Liver (tissue), 9 donors: ENCODE data around the gene NKD2. TPM values are rescaled to one million over a fixed set of nuclear protein-coding genes. Genes with fewer than 3 reads are reported as not detected.

Experiments used
- DNase-seq: peaks from one replicate; pipeline ENCODE4 v3.0.0-alpha.2; 2017; ENCODE audit warnings: low spot score
- H3K27ac ChIP-seq, 2 donors: one replicate each; pipeline ENCODE4 v1.7.0; 2013; ENCODE audit warnings: inconsistent platforms in 2 of 2, low read length in 2 of 2, control low read depth in 1 of 2, low read depth in 1 of 2, mild to moderate bottlenecking in 1 of 2
- H3K27me3 ChIP-seq, 4 donors: one replicate each; pipeline versions ENCODE4 v1.6.1 to v1.7.0; 2013; ENCODE audit warnings: low read length in 3 of 4, inconsistent platforms in 1 of 4, mild to moderate bottlenecking in 1 of 4, moderate library complexity in 1 of 4; ENCODE audit not compliant: control insufficient read depth in 4 of 4, insufficient read depth in 4 of 4
- H3K36me3 ChIP-seq, 4 donors: one replicate each; pipeline versions ENCODE4 v1.6.1 to v1.7.0; 2013; ENCODE audit warnings: low read length in 3 of 4, mild to moderate bottlenecking in 3 of 4, low read depth in 1 of 4, moderate library complexity in 1 of 4; ENCODE audit not compliant: control insufficient read depth in 4 of 4, insufficient read depth in 3 of 4
- H3K4me1 ChIP-seq, 4 donors: one replicate each; pipeline versions ENCODE4 v1.6.1 to v1.7.0; 2013; ENCODE audit warnings: low read length in 3 of 4, mild to moderate bottlenecking in 3 of 4, moderate library complexity in 1 of 4; ENCODE audit not compliant: control insufficient read depth in 4 of 4, insufficient read depth in 4 of 4
- H3K4me3 ChIP-seq, 3 donors: one replicate each; pipeline versions ENCODE4 v1.6.1 to v1.7.0; 2013; ENCODE audit warnings: low read length in 3 of 3, control low read depth in 1 of 3, low read depth in 1 of 3, mild to moderate bottlenecking in 1 of 3
- H3K9ac ChIP-seq, 2 donors: one replicate each; pipeline ENCODE4 v1.7.0; 2013; ENCODE audit warnings: low read length in 2 of 2, mild to moderate bottlenecking in 2 of 2, moderate library complexity in 2 of 2, control low read depth in 1 of 2, low read depth in 1 of 2
- H3K9me3 ChIP-seq, 4 donors: one replicate each; pipeline versions ENCODE4 v1.6.1 to v1.7.0; 2013; ENCODE audit warnings: low read length in 3 of 4; ENCODE audit not compliant: control insufficient read depth in 4 of 4
- FOXA1 ChIP-seq: IDR thresholded peaks from 2 replicates; pipeline ENCODE4 v1.6.1; 2016; ENCODE audit warnings: antibody characterized with exemption
- FOXA2 ChIP-seq: IDR thresholded peaks from 2 replicates; pipeline ENCODE4 v1.6.1; 2016; ENCODE audit warnings: antibody characterized with exemption
- GABPA ChIP-seq, 2 donors: IDR thresholded peaks in 1 of 2; conservative IDR thresholded peaks in 1 of 2; 2 replicates each; pipeline ENCODE4 v1.6.1; 2016; ENCODE audit warnings: antibody characterized with exemption in 2 of 2, mild to moderate bottlenecking in 1 of 2, moderate library complexity in 1 of 2
- HNF4A ChIP-seq, 2 donors: conservative IDR thresholded peaks; 2 replicates each; pipeline ENCODE4 v1.6.1; 2016; ENCODE audit warnings: antibody characterized with exemption in 2 of 2, mild to moderate bottlenecking in 2 of 2
- JUND ChIP-seq, 2 donors: IDR thresholded peaks; 2 replicates each; pipeline ENCODE4 v1.6.1; 2016; ENCODE audit warnings: antibody characterized with exemption in 2 of 2
- RAD21 ChIP-seq, 2 donors: IDR thresholded peaks; 2 replicates each; pipeline ENCODE4 v1.6.1; 2016; ENCODE audit warnings: antibody characterized with exemption in 2 of 2, mild to moderate bottlenecking in 2 of 2
- SP1 ChIP-seq: IDR thresholded peaks from 2 replicates; pipeline ENCODE4 v1.6.1; 2018; ENCODE audit warnings: antibody characterized with exemption, mild to moderate bottlenecking
- YY1 ChIP-seq: IDR thresholded peaks from 2 replicates; pipeline ENCODE4 v1.6.1; 2016; ENCODE audit warnings: antibody characterized with exemption, mild to moderate bottlenecking
- WGBS: extraction: QIAGEN DNeasy Blood & Tissue Kit; methylation state at CpG from one replicate; pipeline ENCODE4 v1.1.7; 2013; 5-methylcytosine and 5-hydroxymethylcytosine counted together
- polyA plus RNA-seq, 2 donors: library from polyadenylated mRNA; stranded (reverse) in 1 of 2; unstranded in 1 of 2; fragments of 200-250 nt in 1 of 2; fragments of >200 nt in 1 of 2; fragmentation: Nextera tagmentation in 1 of 2; extraction: Ambion mirVana in 1 of 2; gene quantifications; one replicate each; pipeline versions ENCODE4 v1.2.1 to v1.2.3, GENCODE V29; 2013 to 2015
- total RNA-seq, 2 donors: library from RNA; depleted of rRNA; stranded (reverse); fragments of >200 nt; gene quantifications; one replicate each; pipeline ENCODE4 v1.2.3, GENCODE V29; 2014
- TF ChIP-seq, protein P1 (sequence below): IDR thresholded peaks from 2 replicates; pipeline ENCODE4 v1.6.1; 2016; ENCODE audit warnings: antibody characterized with exemption
- TF ChIP-seq, protein P2 (sequence below): IDR thresholded peaks from 2 replicates; pipeline ENCODE4 v1.6.1; 2016; ENCODE audit warnings: antibody characterized with exemption
- TF ChIP-seq, protein P3 (sequence below): IDR thresholded peaks from 2 replicates; pipeline ENCODE4 v1.6.1; 2016; ENCODE audit warnings: antibody characterized with exemption
- donor health status: healthy.
- donor health status: healthy.
- donor health status: healthy.
- donor health status: healthy.
- donor health status: healthy.

The NKD2 gene
- total and polyA plus RNA-seq, 4 donors, result 0.09 to 1.3 (median 0.42) TPM

DNA sequence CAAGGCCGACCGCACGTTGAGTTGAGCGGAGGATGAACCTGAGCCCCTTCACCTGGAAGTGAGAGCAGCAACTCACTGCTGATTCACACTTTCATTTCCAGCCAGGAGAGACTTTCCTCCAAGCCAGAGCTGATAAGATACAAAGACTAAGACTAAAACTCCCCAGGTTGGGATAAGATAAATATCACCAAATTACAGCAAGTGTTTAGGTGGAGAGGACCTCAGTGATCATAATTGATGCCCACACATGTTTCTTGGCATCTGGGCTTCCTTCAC is 6.4 kb upstream of the NKD2 start:
- no peak for TF ChIP-seq GABPA (IDR thresholded peaks at IDR 0.05 in 1 of 2, conservative IDR thresholded peaks at IDR 0.05 in 1 of 2)
- Histone ChIP-seq H3K4me1 (peaks cover 0 to 12% (median 6%) of the 10 kb centered on the region in 4 donors), H3K27me3 (no peaks in the 10 kb centered on the region), H3K9ac (no peak overlapping the region), H3K9me3 (no peaks in the 10 kb centered on the region), H3K4me3 (no peak overlapping the region), H3K27ac (no peak overlapping the region), H3K36me3 (no peaks in the 10 kb centered on the region)
- DNase-seq, result no peak
- 85% methylated on average over 4 of the region's 4 CpGs for WGBS

DNA sequence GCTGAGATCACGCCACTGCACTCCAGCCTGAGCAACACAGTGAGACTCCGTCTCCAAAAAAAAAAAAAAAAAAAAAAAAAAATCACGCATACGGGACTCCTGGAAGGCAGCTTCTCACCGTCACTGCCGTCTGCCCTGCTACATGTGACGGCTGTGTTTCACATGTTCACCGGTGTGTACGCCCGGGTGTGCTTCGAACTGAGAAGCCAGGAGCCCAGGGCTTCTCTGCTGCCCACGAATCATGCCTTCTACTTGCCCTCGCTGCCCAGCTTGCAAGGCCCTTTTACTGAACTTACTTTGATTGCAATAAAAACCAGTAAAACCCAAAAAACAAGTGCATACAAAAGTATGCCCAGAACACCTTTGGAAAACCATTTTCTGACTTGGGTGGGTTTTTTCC is 5.8 kb upstream of the NKD2 start:
- H3K9ac ChIP-seq, result no peak overlapping the region
- no peak for TF ChIP-seq JUND (IDR thresholded peaks at IDR 0.05)
- no peak for TF ChIP-seq FOXA1
- H3K27me3 ChIP-seq, result no peaks in the 10 kb centered on the region
- H3K4me3 ChIP-seq, result no peak overlapping the region
- no peak overlapping the region for H3K27ac ChIP-seq
- H3K9me3 ChIP-seq, result no peaks in the 10 kb centered on the region
- peaks cover 0 to 12% (median 6%) of the 10 kb centered on the region in 4 donors for H3K4me1 ChIP-seq
- DNase-seq, result no peak
- WGBS, result 92% methylated on average over 13 of the region's 13 CpGs
- H3K36me3 ChIP-seq, result no peaks in the 10 kb centered on the region

DNA sequence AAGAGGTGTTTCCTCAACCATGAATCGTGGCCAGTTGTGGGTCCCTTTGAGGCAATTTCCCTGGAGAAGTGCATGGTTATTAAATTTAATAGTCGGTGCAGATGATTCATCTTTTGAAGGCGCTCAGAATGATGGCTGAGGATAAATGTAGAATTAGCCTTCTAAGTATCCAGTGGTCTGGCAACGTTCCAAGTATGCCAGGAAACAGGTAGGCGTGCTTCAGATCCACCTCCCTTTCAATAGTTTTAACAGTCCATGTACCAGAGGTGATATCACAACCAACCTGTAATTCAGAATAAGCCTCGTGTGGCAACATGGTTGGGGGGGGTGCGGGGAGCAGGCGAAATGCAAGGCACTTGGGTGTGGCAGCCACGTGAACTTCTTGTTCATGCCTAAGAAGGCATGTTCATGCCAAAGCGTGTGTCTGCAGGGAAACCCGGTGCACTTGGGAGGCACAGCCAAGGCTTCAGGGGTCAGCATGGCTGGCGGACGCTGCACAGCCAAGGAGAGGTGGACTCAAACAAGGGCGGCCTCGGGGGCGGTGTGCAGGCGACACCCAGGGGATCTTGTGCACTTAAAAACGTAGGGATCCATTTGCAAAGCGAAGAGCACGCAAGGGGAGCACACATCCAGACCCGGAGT is 5.2 kb upstream of the NKD2 start:
- H3K9ac ChIP-seq, result no peak overlapping the region
- no peaks in the 10 kb centered on the region for H3K9me3 ChIP-seq
- no peaks in the 10 kb centered on the region for H3K27me3 ChIP-seq
- DNase-seq, result no peak
- no peak overlapping the region for H3K27ac ChIP-seq
- WGBS, result 71% methylated on average over 21 of the region's 21 CpGs
- no peaks in the 10 kb centered on the region for H3K36me3 ChIP-seq
- TF ChIP-seq GABPA (IDR thresholded peaks at IDR 0.05 in 1 of 2, conservative IDR thresholded peaks at IDR 0.05 in 1 of 2), result no peak
- TF ChIP-seq, protein P1, sequence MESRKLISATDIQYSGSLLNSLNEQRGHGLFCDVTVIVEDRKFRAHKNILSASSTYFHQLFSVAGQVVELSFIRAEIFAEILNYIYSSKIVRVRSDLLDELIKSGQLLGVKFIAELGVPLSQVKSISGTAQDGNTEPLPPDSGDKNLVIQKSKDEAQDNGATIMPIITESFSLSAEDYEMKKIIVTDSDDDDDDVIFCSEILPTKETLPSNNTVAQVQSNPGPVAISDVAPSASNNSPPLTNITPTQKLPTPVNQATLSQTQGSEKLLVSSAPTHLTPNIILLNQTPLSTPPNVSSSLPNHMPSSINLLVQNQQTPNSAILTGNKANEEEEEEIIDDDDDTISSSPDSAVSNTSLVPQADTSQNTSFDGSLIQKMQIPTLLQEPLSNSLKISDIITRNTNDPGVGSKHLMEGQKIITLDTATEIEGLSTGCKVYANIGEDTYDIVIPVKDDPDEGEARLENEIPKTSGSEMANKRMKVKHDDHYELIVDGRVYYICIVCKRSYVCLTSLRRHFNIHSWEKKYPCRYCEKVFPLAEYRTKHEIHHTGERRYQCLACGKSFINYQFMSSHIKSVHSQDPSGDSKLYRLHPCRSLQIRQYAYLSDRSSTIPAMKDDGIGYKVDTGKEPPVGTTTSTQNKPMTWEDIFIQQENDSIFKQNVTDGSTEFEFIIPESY, result no peak
- TF ChIP-seq YY1, result no peak
- no peak for TF ChIP-seq RAD21 (IDR thresholded peaks at IDR 0.05)
- TF ChIP-seq, protein P2, sequence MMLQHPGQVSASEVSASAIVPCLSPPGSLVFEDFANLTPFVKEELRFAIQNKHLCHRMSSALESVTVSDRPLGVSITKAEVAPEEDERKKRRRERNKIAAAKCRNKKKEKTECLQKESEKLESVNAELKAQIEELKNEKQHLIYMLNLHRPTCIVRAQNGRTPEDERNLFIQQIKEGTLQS, result no peak
- TF ChIP-seq, protein P3, sequence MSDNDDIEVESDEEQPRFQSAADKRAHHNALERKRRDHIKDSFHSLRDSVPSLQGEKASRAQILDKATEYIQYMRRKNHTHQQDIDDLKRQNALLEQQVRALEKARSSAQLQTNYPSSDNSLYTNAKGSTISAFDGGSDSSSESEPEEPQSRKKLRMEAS, result no peak
- TF ChIP-seq SP1, result no peak
- TF ChIP-seq HNF4A (conservative IDR thresholded peaks at IDR 0.05), result no peak
- TF ChIP-seq FOXA2, result no peak
- peaks cover 0 to 12% (median 6%) of the 10 kb centered on the region in 4 donors for H3K4me1 ChIP-seq
- H3K4me3 ChIP-seq, result no peak overlapping the region
